Measurements from ENCODE around the gene B4GALNT2. TPM values are rescaled to one million over a fixed set of nuclear protein-coding genes. Genes with fewer than 3 reads are reported as not detected.
A peak's percentile ranks its signal among the peaks of the same experiment; 100 is the strongest.

The B4GALNT2 gene
- polyA plus RNA-seq, 1 experiment, result 0.12 TPM

DNA sequence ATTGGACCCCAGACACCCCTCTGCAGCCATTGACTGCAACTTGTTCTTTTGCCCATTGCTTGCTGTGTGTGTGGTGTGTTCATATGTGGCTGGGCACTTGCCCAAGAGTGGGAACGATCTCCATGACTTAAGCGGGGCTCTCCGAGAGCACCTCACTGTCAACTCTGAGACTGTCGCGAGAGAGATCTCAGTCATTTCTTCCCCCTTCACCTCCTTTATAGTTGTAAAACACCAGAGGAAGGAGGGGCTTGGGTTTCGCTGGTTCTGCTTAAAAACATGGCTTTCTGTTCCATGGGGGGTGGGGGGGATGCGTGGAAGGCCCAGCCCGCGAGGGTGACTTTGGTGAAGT is 90.6 kb downstream of the B4GALNT2 start:
- Histone ChIP-seq H3K27me3 (ENCODE audit: control insufficient read depth, insufficient read depth, low read length) (peaks cover 35% of the 10 kb centered on the region), H3K36me3 (ENCODE audit: control insufficient read depth, insufficient read depth, low read length) (no peaks in the 10 kb centered on the region), H3K4me3 (ENCODE audit: low read depth, low read length) (no peak overlapping the region)
- CTCF ChIA-PET, result interaction anchor here (1.2 to 2.7 kb wide), 8 partner anchors 11 to 190 kb away, joined by 3 to 14 read pairs (median 4); no protein-coding TSS in a partner anchor
- POLR2A ChIA-PET, result no interaction called here
- no peak for DNase-seq (ENCODE audit: low read depth)
- TF ChIP-seq, protein P1, sequence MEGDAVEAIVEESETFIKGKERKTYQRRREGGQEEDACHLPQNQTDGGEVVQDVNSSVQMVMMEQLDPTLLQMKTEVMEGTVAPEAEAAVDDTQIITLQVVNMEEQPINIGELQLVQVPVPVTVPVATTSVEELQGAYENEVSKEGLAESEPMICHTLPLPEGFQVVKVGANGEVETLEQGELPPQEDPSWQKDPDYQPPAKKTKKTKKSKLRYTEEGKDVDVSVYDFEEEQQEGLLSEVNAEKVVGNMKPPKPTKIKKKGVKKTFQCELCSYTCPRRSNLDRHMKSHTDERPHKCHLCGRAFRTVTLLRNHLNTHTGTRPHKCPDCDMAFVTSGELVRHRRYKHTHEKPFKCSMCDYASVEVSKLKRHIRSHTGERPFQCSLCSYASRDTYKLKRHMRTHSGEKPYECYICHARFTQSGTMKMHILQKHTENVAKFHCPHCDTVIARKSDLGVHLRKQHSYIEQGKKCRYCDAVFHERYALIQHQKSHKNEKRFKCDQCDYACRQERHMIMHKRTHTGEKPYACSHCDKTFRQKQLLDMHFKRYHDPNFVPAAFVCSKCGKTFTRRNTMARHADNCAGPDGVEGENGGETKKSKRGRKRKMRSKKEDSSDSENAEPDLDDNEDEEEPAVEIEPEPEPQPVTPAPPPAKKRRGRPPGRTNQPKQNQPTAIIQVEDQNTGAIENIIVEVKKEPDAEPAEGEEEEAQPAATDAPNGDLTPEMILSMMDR (IDR thresholded peaks at IDR 0.05; ENCODE audit: insufficient read depth, low read depth, low read length), result no peak

DNA sequence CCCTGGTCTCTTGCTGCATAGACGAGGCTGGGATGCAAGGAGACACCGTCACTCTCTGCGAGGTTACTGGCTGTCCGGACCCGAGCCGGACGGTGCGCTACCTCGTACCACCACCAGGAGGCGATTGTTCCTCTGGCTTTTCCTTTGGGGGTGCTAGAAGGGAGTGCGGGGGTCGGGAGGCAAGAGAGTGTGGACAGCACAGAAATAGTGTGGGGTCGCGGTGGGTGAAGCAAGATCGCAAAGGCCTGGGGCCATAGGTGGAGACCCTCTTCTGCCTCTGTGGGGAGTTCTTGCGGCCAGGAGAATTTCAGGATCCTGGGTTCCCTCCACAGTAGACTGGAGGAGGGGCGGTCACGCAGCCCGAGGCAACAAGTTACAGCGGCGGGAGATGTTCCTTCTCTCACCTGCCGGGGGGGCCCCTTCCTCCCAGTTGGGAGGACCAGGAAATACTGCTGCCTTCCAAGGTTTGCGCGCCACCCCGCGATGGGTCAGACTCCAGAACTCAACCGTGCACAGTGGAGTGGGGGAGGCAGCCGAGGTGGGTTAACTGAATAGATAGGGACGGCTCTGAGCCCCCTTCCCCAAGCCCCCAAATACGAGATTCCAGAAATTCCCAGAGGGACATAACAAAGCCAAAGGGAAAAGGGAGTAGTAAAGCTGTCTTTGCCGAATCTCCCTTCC is 91.1 kb downstream of the B4GALNT2 start:
- Histone ChIP-seq H3K27me3 (ENCODE audit: control insufficient read depth, insufficient read depth, low read length) (peaks cover 35% of the 10 kb centered on the region), H3K4me3 (ENCODE audit: low read depth, low read length) (no peak overlapping the region), H3K36me3 (ENCODE audit: control insufficient read depth, insufficient read depth, low read length) (no peaks in the 10 kb centered on the region)
- ChIA-PET CTCF (interaction anchor here (0.8 to 6.9 kb wide), 11 partner anchors 10 to 154 kb away, joined by 3 to 84 read pairs (median 8); no protein-coding TSS in a partner anchor), POLR2A (no interaction called here)
- DNase-seq (ENCODE audit: low read depth), result no peak
- TF ChIP-seq, protein P1 (IDR thresholded peaks at IDR 0.05; ENCODE audit: insufficient read depth, low read depth, low read length), result peak; percentile 90

DNA sequence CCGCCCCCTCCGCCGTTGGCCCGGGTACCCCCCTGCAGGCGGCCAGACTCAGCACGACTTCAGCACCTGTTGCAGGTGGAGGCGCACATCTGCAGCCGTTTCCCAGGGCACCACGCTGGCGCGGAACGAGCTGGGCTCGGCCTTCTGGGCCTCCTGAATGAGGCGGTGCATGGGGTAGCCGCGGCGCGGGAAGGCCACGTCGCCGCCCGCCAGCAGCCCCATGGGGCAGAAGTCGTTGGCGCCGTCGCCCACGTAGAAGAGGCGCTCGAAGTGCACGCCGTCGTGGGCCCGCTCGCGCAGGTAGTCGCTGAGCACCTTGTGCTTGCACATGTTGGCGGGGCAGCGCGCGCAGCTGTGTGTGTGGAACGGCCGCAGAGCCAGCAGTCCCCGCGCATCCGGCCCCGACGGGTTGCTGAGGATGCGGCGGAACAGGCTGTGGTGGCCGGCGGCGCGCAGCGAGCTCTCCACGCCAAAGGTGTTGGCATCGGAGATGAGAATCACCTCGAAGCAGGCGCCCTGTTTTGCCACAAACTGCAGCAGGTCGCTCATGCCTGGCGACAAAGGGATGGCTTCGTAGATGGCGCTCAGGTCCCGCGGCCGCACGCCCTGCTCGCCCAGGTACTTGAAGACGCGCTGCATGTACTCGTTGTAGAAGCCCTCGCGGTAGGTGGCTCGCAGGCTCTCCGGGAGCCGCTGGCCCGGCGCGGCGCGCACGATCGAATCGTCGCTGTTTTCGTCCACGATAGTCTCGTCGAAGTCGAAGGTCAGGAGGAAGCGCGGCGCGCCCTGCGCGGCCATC is 91.8 kb downstream of the B4GALNT2 start:
- peaks cover 36% of the 10 kb centered on the region for H3K27me3 ChIP-seq (ENCODE audit: control insufficient read depth, insufficient read depth, low read length)
- TF ChIP-seq, protein P1 (IDR thresholded peaks at IDR 0.05; ENCODE audit: insufficient read depth, low read depth, low read length), result no peak
- H3K4me3 ChIP-seq (ENCODE audit: low read depth, low read length), result no peak overlapping the region
- H3K36me3 ChIP-seq (ENCODE audit: control insufficient read depth, insufficient read depth, low read length), result no peaks in the 10 kb centered on the region
- CTCF ChIA-PET, result interaction anchor here (0.8 to 6.9 kb wide), 9 partner anchors 10 to 155 kb away, joined by 3 to 84 read pairs (median 8); no protein-coding TSS in a partner anchor
- POLR2A ChIA-PET, result no interaction called here
- no peak for DNase-seq (ENCODE audit: low read depth)

DNA sequence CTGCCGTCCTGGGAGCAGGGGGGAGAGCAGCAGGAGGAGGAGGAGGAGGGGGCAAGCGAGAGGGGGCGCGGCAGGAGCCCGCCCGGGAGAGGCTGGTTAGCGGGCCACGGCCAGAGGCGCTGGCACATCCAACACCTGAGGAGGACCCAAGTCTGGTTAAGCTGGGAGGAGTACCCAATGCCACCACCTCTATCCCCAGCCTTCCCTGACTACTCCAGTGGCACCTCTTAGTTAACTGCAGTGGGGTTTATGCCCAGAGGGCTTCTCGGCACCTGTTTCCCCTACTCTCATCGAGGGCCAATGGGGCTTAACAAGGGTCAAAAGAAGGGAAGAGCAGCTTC is 92.4 kb downstream of the B4GALNT2 start:
- DNase-seq (ENCODE audit: low read depth), result no peak
- no peak overlapping the region for H3K4me3 ChIP-seq (ENCODE audit: low read depth, low read length)
- CTCF ChIA-PET, result interaction anchor here (0.6 to 6.9 kb wide), 9 partner anchors 9 to 156 kb away, joined by 3 to 84 read pairs (median 8); no protein-coding TSS in a partner anchor
- TF ChIP-seq, protein P1 (IDR thresholded peaks at IDR 0.05; ENCODE audit: insufficient read depth, low read depth, low read length), result no peak
- POLR2A ChIA-PET, result no interaction called here
- H3K27me3 ChIP-seq (ENCODE audit: control insufficient read depth, insufficient read depth, low read length), result peaks cover 36% of the 10 kb centered on the region
- no peaks in the 10 kb centered on the region for H3K36me3 ChIP-seq (ENCODE audit: control insufficient read depth, insufficient read depth, low read length)

DNA sequence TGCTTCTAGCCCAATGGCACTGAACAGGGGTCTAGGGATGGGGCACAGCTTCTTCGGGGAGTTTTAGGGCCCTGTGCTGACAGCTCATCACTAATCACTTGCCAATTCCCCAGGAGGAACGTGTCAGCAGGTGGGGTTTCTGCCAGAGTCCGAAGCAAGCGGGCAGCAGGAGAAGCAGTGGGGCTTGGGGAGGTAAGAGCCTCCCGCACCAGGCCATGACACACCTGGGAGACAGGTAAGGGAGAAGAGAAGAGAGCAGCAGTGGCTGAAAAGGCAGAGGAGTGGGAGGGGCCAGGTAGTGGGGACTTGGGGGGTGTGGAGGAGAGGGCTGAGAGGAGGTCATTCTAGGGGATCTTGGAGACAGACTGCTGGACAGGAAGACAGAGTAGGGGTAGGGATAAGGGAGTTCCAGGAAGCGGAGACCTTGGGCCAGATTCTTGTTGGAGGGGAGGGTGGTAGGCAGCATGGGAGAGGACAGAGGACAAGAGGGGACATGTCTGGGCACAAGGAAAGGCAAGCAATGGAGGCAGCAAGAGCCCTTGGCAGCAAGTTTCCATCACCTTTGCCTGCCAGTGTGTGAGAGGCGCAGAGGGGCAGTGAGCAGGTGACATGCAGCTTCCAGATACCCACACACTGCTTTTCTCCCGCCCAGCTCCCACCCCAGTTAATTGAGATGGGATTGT is 93.1 kb downstream of the B4GALNT2 start:
- ChIA-PET CTCF (interaction anchor here (0.6 to 6.9 kb wide), 12 partner anchors 9 to 341 kb away, joined by 3 to 84 read pairs (median 6); no protein-coding TSS in a partner anchor), POLR2A (no interaction called here)
- TF ChIP-seq, protein P1 (IDR thresholded peaks at IDR 0.05; ENCODE audit: insufficient read depth, low read depth, low read length), result no peak
- no peak for DNase-seq (ENCODE audit: low read depth)
- Histone ChIP-seq H3K4me3 (ENCODE audit: low read depth, low read length) (no peak overlapping the region), H3K36me3 (ENCODE audit: control insufficient read depth, insufficient read depth, low read length) (no peaks in the 10 kb centered on the region), H3K27me3 (ENCODE audit: control insufficient read depth, insufficient read depth, low read length) (peaks cover 36% of the 10 kb centered on the region)
